ENCODE data around the gene EMILIN2.

The EMILIN2 gene

GRCh38 chr18:2959341-2959740 is 112.5 kb downstream of the EMILIN2 start:
- DNase-seq: no peak

- no peak for DNase-seq
These were observed 114.3 kb downstream of the EMILIN2 start for GRCh38 chr18:2960983-2961696.

GRCh38 chr18:2961821-2962220 is 115.0 kb downstream of the EMILIN2 start:
- no peak for DNase-seq

GRCh38 chr18:2963048-2963447 is 116.2 kb downstream of the EMILIN2 start:
- no peak for DNase-seq

GRCh38 chr18:2964361-2965010 is 117.7 kb downstream of the EMILIN2 start:
- no peak for DNase-seq

Data from 8988T (cell line).